ENCODE results near the gene FAF1.
A peak's percentile ranks its signal among the peaks of the same experiment; 100 is the strongest.

The FAF1 gene

DNA sequence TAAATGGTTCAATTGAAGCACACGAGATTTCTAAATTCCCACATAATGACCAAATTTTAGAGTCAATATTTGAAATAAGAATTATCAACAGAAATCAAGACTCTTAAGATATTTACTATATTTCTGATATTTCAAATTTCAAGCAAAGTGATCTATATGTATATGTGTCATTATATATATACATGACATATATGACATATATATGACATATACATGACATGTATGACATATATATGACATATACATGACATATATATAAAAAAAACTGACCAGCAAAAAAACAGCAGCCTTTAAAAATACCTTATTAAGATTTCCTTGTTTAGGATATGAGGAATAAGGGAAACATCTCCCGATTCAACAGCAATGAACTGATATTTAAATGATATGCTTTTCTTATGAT is 266.2 kb downstream of the FAF1 start:
- DNase-seq, result no peak

DNA sequence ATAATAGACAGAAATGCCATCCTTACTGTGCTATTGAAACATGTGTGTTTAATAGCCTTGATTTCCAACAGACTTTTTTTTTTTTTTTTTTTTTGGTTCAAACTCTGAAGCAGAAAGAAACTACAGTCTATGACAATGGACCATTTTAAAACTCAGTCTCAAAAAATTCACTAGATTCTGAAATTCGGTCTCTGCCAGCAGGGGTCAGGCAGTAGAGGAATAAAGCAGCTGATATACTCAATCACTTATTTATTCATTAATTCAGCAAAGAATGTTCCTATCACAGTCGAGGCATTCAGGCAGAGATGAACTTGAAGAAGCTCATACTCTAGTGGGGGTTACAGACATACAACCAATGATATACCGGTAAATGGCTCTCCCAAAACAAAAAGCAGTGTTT is 275.9 kb downstream of the FAF1 start:
- DNase-seq, result peak in 1 of 2 donors; percentile 28

DNA sequence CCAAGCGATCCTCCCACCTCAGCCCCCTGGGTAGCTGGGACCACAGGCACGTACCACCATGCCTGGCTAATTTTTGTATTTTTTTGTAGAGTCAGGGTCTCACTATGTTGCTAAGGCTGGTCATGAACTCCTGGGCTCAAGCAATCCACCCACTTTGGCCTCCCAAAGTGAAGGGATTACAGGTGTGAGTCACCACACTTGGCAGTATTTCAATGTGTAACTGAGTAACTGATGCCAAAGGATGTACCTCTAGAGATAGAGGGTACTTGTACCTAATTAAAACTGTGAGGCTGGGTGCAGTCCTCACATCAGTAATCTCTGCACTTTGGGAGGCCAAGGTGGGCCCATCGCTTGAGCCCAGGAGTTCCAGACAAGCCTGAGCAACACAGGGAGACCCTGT is 278.1 kb downstream of the FAF1 start:
- no peak for DNase-seq

DNA sequence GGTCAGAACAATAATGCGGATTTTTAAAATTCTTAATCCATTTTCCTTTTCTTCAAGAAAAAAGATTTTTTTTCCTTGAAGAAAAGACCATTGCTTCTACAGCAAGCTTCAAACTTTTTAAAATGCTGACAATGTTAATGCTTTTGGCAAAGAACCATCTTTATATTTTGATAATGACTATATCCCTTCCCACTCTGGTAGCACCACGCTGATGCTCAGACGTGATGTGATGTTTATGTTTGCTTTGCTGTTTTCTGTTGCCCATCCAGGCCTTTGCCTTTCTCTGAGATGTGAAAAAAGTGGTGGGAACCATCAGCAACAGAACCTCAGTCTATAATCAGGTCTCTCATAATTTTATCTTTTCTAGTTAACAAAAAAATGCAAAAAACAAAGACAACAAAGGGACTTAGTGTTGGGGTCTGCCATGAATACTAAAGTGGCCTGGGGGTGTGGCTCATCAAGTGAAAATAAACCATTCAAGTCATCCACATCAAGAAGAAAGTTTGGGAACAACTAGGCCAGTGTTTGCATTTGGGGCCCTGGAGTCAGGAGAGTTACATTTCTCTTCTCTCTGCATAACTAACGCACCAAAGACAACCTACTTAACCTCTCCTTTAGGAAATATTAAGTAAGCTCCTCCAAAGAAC is 292.2 kb downstream of the FAF1 start:
- no peak for DNase-seq

DNA sequence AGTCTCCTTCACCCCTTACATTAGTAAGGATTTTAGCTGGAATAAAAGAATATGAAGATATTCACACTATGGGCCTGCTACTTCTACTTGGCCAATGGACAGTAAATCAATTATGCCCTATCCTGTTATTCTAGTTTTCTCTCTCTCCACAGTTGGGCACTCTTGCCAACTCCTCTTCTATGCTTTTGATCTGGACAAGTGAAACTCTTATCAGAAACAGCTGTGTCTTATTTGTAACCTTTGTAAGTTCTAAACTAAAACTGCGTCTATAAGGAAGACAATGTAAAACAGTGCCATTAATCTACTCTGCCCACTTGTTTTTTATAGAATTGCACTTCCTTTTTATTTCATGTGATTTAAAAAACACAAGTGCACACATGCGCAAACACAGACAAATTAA is 292.8 kb downstream of the FAF1 start:
- no peak for DNase-seq

DNA sequence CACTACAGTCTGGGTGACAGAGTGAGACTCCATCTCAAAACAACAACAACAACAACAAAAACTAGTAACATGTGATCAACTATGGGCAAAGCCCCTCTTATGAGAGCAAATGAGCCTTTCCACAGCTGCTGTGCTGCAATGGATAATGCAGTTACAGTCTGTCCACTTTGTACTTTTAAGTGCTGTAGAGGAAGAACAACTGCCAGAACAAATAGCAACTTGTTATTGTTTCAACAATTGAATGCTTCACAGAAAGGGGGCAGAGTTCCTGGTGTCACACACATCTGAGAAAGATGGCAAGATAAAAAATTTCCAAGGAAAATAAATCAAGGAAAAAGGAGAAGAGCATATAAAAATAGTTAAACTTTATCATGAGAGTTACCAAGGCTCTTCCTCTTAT is 293.2 kb downstream of the FAF1 start:
- peak in 1 of 2 donors; percentile 73 for DNase-seq

DNA sequence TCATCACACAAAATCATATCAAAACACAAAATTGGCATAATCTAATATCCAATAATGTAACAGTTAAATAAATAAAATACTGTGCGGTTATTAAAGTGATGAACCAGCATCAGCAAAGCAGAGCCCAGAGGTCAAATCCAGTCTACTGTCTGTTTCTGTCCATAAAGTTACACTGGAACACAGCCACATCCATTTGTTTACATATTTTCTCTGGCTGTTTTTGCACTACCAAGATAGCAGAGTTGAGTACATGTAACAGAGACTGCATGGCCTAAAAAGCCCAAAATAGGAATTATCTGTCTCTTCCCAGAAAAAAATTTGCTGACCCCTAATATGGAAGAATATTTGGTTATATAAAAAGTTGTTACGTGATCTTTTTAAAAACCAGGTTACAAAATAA is 294.7 kb downstream of the FAF1 start:
- DNase-seq, result no peak

DNA sequence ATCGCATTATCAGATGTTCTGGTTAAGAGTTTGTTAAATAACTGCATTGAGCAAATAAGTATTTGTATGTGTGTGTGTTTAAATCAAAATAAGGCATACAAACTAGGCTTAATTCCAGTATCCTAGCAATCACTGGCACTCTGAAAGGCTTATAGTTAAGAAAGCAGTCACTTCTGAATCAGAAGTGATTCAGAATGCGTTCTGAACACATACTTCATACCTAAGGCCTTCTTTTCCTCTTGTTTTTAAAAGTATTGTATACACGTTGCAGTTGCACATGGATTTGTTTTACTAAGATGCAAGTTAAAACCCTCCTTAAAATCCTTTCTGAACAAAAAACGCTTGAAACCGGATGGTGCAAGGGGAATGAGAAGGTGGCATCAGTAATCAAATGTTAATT is 298.4 kb downstream of the FAF1 start:
- no peak for DNase-seq

DNA sequence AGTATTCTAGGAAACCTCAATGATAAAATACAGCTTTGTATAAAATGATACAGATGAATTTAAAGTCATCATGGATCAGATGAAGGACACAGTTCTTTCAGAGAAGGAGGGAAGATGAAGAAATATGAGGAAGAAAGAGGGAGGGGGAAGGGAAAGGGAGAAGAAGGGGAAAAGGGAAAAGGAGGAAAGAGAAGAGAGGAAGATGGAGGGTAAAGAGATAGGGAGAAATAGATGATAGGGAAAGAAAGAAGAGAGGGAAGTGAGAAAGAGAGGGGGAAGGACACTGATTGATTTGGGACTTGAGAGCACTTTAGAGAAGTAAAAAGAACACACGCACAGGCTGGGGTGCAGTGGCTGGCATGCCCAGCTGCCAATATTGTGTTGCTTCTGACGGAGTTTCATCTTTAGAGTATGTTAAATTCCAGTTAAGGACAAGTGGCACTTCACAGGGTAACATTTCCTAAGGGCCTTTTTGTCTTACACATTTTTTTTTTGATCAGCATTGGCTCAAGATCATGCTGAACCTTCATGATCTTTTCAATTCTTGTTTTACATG is 300.9 kb downstream of the FAF1 start:
- DNase-seq, result no peak

DNA sequence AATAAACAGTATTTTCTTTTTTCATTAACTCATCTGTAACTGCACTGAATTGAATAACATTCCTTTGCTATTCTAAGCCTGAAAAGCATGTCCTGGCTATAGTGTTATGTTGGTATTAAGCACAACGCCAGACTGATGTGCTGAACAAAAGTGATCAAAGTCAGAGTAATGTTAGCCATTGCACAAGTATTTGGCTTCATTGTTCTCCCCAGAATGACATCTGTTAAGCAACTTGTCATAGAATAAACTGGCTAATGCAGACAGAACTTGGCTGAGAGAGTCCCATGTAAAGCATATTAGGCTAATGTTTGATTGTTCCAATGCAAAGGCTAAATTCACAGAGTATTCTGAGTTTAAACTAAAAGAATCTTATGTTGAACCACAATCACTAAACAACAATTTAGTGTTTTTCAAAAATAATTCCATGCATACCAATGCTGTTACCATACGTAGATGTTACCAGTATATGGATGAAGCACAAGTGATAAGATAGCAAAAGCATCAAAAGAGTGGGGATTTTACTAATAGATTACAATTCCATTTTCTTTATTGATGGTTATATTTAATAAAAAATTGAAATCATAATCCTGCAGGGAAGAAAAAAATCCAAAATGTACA is 301.5 kb downstream of the FAF1 start:
- no peak for DNase-seq

DNA sequence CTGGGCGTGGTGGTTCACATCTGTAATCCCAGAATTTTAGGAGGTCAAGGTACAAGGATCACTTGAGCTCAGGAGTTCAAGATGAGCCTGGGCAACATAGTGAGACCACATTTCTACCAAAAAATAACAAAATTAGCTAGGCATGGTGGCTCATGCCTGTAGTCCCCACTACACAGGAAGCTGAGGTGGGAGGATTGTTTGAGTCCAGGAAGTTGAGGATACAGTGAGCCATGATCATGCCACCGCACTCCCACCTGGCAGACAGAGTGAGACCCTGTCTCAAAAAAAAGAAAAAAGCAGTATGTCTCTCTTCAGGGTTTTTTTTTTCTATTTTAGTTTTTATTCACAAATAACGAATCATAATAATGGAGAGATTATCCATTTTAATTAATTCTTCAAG is 303.1 kb downstream of the FAF1 start:
- DNase-seq, result no peak

DNA sequence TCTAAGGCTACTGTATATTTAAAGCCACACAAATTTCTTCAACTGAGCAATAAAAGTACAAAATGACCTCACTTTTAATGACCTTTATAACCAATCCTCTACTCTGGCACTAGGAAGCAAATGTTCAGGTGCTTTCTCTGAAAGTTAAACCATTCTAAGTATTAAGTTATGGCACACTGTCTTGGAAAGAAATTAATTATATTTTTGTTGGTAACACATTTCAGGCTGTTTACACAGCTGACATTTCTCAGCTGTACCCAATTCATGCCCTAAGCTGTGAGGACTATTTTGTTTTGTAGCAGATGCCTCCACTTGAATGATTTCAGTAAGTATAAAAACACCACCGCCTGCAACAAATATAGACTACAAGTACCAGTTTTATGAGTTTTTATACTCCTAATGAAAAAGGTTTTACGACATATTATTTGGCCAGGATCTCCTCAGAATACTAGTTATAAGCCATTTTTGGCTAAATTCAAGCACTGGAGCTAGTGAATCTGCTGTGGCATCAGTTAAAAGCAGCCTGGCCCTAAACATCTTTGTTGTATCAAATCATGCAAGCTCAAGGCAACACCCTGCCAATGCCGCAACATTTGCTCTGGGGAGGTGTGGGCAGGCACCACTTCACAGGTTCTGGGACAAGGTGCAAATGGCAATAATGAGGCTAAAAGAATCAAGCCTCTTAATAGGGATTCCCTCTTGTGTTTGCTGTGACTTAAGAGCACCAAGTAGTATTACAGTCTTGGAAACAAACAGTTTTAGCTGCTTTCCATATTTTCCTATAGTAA is 308.4 kb downstream of the FAF1 start:
- peak in 1 of 2 donors; percentile 49 for DNase-seq

DNA sequence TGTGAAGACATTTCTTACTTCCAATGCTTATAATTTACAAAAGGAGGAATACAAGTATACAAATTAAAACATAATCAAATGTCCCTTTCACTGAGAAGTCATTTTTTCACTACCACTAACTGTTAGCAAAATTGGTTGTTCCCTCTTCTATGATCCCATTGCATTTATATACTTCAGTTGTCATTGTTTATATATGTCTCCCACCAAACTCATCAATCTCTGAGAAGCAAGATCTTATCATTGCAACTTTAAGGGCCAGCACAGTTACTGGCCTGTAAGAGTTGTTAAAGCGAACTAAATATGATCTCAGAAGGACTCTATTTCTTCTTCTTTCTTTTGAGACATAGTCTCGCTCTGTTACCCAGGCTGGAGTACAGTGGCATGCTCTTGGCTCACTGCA is 313.5 kb downstream of the FAF1 start:
- no peak for DNase-seq

DNA sequence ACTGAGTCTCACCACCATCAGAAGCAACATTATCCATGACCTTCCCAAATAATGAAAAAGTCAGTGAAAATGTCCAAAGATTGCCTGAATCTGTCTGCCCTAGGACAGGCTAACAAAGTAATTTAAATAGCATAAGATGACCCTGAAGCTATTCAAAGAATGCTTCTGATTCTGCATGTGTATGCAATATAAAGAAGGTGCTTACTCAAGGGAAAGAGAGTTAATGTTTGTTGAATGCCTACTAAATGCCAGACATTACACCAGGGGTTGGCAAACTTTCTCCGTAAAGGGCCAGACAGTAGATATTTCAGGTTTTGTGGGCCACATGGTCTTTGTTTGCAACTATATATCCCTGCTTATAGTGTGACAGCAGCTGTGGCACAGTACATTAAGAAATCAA is 314.9 kb downstream of the FAF1 start:
- no peak for DNase-seq

DNA sequence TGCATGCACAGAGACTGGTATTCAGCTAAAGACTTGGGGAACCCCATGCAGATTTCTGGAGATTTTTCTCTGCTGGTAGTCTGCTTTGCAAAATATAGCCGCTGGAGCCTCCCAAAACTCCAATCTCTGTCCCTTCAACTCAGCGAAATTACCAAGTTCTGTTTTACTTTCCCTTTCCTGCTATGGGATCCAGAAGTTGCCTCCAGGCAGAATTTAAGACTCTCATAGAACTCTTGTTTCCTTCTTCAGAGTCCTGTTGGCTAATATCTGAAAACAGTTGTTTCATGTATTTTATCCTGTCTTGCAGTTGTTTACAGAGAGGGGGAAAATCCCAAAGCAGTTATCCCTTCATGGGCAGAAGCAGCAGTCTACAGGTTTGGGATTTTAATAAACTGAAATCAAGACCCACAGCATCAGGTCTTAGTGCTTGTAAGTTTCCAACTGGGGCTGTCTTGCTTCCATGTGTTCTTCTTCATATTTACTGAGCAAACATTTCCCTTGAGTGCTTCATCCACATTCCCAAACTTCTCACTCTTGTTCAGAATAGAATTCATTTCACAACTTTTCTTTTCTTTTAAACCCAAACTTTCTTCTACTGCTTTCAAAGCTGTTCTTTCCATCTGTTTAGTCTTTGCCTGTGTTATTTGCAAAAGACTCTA is 315.5 kb downstream of the FAF1 start:
- no peak for DNase-seq

DNA sequence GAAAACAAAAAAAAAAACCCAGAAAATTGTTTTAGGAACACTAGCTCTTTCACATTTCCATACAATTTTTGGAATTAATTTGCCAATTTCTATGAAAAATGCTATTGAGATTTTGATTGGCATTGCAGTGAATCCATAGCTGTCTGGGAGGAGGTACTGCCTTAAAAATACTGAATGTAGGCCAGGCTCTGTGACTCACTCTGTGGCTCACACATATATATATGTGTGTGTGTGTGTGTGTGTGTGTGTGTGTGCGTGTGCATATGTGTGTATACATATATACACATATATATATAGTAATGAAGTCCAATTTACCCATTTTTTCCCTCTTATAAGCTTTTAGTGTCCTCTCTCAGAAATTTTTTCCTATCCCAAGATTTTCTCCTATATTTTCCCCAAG is 322.6 kb downstream of the FAF1 start:
- no peak for DNase-seq

DNA sequence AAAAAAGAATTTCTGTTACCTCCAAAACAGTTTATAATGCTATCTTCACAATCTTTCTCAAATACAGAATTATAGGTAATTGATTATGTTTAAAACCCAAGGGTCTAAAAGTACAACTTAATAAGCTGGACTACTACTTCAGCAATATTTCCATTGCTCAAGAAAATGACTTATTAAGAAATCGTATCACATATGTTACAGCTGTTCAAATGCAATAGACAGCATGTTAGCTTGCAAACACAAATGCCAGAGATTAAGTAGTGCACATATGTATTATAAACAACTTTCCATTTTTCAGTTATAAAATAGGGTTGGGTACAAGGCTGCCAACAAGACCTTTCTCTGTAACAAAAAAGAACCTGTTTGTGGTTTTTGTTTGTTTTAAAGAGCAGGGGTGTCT is 325.8 kb downstream of the FAF1 start:
- no peak for DNase-seq

DNA sequence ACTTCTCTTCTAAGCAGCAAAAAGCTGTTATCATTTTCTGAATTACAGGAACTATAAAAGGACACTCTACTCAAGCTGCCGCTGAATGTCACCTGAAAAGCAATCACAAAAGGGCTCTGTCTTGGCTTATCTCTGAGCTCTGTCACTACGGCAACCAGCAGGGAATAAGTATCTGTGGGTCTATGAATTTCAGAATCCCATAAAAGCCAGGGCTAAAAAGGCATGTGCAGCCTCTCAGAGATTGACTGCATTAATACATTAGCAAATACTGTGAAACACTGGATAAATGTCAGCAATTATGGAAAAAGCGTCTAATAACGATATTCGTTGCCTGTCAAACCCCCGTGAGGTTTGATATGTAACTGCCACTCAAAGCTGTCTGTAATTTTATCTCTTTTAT is 326.6 kb downstream of the FAF1 start:
- no peak for DNase-seq

DNA sequence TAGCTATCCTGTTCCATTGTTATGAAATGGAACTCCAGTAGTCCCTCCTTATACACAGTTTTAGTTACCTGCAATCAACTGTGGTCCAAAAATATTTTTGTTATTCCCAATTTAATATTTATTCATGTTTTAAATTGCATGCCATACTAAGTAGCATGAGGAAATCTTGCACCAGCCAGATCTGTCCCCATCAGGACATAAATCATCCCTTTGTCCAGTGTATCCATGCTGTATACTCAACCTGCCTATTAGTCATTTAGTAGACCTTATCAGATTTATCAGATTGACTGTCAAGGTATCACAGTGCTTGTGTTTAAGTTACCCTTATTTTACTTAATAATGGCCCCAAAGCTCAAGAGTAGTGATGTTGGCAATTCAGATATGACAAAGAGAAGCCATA is 328.9 kb downstream of the FAF1 start:
- DNase-seq, result no peak

DNA sequence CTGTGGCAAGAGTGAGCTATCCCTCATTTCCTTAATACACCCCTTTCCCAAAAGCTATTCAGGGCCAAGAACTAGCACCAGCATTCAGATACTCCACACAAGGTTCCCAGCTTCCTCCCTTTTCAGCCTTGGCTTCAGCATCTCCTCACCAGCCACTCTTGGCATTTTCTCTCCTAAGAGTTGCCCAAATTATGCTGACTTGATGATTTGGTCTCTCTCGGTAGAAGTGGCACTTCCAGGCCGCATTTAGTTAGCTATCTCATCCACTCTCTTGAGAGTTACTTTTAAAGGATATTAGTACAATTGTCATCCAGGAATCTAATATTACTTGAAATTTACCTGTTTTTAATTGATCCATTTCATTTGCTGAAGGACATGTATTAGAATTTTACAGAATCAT is 337.8 kb downstream of the FAF1 start:
- DNase-seq, result no peak

DNA sequence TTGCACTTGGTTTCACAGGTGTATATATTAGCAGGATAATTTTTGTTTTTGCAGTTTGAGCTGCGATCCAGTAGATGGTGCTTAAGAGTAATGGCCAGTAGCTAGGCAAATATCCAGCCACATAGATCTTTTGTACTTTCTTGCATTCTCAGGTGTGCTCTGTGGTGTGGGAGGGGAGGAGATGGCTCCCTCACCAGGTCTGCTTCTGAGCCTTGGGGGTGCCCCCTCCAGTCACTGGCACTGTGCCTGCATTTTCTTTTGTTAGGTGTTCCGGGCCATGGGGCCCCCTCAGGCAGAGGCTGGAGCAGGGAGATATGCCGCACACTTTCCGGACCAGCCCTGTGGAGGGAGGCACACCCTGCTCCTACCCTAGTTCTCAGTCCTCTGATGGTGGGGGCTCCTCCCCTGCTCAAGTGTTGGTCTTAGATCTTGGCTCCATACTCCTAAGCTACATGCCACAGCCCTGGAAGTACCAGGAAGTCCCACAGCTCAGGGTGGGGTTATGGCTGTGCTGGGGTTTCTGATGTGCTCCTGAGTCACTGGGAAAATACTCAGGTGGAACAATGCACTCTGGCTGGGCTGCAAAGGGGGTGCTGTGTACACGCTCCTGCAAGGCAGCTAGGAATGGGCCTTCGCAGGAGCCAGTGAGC is 339.3 kb downstream of the FAF1 start:
- DNase-seq, result no peak

DNA sequence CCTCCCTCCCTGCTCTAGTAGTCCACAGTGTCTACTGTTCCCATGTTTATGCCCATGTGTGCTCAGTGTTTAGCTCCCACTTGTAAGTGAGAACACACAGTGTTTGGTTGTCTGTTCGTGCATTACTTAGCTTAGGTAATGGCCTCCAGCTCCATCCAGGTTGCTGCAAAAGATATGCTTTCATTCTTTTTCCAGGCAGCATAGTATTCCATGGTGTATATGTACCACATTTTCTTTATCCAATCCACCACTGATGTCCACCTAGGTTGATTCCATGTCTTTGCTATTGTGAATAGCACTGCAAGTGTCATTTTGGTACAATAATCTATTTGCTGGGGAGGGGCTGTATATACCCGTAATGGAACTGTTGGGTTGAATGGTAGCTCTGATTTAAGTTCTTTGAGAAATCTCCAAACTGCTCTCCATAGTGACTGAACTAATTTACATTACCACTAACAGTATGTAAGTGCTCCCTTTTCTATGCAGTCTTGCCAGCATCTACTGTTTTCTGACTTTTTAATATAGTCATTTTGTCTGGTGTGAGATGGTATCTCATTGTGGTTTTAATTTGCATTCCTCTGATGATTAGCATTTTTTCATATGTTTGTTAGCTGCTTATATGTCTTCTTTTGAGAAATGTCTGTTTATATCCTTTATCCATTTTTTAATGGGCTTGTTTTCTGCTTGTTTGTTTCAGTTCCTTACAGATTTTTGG is 344.9 kb downstream of the FAF1 start:
- no peak for DNase-seq
